HT1080 (cell line): Measurements from ENCODE around the gene EIF5. TPM values are rescaled to one million over a fixed set of nuclear protein-coding genes. Genes with fewer than 3 reads are reported as not detected.
"Not testable (repeated sequence)": the region's sequence is repeated elsewhere in the genome, so short reads cannot be mapped to it uniquely, and the experiment has no call there.

ENCODE experiments used
- DNase-seq: peaks from one replicate; pipeline ENCODE4 v3.0.0-alpha.2; 2015; ENCODE audit warnings: low read depth
- total RNA-seq: library from RNA; depleted of rRNA; stranded (reverse); fragments of >200 nt; shearing (Covaris generic); gene quantifications from 2 replicates; pipeline ENCODE4 v1.2.3, GENCODE V29; 2014

EIF5 gene
- total RNA-seq, 1 experiment from 2014 or later, result 288 TPM

- DNase-seq, result no peak
Observed at GRCh38 chr14:103332143-103332919, 1.7 kb upstream of the EIF5 start.

DNA sequence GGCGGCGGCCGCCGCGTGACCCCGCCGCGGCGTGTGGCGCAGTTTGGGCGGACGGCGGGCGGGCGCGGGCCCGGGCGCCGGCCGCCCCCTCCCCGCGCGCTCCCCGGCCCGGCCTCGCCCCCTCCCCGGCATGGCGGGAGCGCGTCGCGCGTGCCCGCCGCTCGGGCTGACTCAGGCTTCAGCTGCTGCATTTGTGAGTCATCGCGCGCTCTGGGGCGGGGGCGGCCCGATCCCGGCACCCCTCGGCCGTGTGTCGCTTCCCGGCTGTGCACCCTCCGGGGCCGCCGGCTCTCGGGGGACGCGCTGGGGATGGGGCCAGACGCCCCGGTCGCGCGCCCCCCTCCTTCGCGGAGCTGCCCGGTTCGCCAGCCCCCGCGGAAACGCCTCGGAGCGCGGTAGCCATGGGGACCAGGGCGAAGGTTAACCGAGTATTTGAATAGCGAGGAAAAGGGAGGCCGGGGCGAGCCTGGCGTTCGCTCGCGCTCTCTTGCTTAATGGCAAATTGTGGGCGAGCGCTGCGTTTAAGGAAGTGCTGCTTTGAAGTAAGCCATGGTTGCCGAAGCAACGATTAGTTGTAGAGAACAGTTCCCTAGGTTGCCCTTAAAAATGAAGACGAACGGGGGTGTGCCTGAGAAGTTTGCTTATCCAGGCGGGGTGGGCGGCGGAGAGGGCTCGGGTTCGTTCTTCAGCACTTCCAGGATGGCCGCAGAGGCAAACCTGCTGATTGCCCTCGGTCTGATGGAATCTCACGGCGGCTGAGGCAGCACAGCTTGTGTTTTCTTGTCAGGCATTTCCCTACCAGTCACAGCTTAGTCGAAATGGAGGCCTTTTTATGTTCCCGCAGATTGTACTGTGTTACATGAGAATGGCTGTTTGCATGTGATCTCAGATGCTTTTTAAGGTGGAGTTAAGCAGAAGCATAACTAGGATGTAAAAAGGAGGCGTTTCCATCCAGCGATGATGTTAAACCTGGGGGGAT, 896 bp downstream of the EIF5 start:
- peak; percentile 65 for DNase-seq

DNA sequence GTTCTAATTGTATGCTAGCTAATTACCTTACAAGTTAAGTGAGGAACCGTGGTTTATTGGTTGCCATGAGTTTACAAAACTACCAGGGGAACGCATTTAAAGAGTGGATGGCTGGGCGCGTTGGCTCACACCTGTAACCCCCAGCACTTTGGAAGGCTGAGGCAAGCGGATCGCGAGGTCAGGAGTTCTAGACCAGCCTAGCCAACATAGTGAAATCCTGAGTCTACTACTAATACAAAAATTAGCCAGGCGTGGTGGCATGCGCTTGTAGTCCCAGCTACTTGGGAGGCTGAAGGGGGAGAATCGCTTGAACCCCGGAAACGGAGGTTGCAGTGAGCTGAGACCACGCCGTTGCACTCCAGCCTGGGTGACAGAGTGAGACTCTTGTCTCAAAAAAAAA, 2.2 kb downstream of the EIF5 start:
- DNase-seq, result no peak

DNA sequence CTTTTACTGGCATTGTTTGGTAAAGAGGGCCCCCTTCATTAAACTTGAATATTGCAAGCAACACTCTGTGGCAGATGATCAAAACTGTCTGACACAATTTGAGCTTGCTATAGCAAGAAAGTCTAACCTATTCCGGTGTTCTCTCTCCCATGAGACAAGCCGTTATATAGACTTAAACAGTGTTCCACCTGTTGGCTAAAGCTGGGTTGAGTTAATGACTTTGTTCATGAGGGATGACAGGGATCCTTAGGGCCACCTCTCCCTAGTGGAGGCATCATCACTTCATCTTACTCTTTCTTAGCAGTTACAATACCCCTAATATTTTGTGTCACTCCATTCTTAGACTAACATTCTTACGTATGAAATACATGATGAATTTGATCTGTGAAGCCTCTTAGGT, 3.8 kb downstream of the EIF5 start:
- no peak for DNase-seq

GRCh38 chr14:103339561-103339960, 5.5 kb downstream of the EIF5 start:
- DNase-seq, result no peak

DNA sequence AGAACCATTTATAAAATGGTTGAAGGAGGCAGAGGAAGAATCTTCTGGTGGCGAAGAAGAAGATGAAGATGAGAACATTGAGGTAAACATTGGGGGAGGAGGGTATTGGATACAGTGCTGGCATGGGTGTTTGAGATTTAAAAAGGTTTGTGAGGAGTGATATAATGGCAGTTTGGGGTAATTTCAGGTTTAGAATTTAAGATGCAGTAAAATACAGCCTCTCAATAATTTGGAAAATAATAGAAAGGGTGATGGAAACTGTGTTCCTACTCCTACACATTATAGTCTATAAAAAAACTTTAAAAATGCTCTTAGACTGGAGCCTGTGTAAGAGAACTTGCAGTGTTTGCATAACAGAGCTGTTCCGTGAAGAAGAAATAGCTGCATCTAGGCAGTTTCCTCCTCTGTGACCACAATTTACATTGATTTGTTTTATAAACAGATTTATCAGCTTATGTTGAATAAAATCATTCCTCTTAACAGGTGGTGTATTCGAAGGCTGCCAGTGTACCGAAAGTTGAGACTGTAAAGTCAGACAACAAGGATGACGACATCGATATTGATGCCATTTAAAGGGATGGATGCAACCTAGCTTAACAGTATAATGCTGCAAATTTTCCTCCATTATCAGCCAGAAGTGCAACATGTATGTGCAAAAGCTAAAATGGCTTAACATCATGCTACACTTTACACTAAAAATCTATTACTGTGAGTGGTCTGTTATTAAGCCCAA, 6.6 kb downstream of the EIF5 start:
- DNase-seq, result no peak

DNA sequence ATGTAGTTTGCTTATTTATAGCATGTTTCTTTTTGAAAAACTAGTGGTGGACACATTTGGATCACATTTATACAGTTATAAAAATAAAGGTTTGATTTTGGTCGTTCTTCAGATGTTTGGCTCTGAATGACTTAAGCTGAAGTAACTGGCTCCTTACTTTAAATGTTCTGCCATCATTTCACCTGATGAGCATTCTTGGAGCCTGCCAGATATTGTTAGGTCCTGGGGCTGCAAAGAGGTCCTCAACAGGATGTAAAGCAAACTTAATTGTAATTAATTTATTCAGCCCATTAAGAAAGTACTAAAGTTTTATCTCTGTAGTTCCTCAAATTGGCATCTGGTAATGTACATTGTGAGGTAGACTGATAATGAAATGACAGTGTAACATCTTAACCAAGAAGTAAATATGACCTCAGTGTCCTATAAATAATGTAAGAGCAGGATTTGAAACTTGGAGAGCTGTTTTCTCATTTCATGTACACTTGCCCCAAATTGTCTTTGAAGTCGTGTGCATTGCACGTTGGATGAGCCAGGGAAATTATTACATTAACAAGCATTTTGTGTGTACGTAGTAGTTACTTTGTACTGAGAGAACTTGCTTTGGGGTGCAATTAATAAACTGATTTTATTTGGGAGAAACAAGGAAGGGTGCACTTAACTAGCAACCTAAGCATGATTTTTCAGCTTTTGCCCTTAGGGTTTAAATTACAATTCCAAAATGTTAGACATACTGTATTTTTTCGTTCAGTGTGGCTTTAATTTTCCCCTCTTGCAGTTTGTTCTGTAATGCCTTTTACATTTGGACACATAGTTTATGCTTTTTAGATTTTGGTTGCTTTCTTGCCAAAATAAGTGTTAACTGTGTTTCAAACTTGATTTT, 7.5 kb downstream of the EIF5 start:
- no peak for DNase-seq

DNA sequence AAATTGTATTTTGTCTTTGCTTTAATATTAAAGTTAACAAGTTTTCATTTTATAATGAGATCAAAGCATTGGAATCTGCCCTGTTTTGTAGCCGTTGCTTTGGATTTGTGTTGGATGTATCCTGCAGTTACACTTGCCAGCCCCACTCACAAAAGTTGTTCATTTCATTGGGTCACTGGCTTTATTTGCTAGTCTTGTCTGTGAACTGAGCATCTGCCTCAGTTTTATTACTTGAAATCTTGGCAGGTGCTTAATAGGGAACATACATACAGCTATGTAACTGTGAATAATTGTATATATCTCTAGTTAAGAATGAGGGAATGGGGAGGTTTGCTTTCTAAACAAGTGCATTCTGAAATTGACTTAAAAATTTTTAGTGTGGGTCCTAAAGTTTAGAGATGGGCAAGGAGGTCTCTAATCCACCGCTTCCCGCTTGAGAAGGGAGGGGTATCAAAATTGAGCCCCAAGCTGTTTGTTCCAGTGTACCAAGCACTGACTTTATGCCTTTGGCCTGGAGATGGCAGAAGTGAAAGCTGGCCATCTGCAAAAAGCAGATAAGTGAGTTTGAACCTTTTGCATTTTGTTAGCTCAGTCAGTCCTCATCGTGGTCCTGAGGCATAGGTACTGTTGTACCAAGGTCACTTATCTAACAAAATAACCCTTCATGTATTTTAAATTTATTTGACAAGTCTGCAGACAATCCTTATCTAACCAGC, 9.3 kb downstream of the EIF5 start:
- DNase-seq, result no peak

DNA sequence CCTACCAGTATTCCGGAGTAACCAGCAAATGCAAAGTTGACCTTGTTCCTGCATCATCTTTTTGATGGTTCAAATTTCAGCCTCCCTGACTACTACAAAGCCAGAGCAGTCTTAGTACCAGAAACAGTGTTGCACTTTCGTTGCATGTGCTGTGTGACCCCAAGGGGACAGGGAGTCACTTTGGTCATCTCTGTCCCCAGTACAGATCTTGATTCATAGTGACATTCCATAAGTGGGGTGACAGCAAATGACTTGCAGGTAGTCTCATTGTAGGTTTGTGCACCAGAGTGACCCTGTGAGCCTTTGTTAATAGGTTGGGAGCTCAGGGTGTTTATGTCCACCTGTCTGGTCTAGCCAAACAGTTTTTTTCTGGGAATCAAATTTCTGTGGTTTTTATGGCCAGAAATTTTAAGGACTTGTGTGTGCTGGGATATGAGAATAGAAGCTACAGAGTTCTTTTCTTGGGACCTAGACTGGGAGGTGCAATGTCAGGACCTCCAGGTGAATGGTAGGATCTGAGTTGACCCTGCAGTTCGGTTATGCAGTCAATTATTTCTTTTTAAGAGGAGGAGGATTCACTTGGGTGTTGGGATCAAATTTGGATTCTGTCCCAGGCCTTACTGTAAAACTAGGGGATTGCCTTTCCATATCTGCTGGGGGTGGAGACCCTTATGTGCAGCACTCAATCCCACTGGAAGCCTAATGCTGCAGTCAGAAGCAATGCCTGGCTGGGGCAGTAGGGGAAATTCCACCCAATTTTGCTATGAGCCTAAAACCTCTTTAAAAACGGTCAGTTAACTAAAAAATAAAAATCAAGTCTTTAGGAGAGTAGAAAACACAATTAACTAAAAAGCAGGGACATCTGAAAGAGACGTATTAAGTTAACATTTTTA, 10.1 kb downstream of the EIF5 start:
- DNase-seq, result no peak

- DNase-seq, result no peak
Observed at GRCh38 chr14:103346286-103346685, 12.2 kb downstream of the EIF5 start.

DNA sequence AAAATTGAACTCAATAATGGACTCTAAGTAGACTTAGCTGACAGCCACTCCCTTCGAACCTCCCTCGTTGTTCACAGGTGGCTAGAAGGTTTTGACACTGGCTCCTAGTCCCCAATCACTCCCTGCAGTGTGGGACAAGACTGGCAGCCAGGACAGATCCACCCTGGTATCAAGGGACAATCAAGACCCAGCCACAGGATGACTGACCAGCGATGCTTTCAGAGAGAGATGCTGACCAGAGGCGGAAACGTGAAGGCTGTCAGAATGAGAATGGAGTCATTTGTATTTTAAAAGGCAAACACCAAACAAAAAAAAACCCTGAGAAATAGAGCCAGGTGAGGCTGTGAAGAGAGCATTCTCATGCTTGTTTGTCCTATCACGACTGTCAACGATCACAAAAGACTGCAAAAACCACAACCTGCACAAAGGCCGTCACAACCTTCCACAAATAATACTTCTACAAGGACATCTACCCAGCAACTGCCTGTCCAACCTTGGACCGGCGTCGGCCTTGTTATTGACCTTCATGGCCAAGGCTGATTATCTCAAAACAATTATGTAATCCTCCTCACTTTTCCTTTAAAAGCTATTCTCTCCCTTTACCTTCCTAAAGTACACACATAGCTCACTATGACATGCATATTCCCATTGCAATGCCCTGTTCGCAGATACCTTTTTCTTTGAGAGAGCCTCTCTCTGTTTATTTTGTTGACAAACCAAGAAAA, 13.2 kb downstream of the EIF5 start:
- DNase-seq, result no peak

DNA sequence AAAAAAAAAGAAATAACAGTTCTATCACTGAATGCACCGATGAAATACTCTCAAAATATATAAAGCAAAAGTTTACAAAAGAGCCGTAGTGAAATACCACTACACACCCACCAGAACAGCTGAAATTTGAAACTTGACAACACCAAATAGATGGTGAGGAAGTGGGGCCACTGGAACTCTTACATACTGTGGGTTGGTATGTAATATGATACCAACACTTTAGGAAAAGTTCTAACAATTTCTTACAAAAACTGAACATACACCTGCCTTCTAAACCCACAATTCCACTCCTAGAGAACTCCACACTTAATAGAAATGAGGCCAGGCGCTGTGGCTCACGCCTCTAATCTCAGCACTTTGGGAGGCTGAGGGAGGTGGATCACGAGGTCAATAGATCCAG, 14.1 kb downstream of the EIF5 start:
- DNase-seq, result no peak

DNA sequence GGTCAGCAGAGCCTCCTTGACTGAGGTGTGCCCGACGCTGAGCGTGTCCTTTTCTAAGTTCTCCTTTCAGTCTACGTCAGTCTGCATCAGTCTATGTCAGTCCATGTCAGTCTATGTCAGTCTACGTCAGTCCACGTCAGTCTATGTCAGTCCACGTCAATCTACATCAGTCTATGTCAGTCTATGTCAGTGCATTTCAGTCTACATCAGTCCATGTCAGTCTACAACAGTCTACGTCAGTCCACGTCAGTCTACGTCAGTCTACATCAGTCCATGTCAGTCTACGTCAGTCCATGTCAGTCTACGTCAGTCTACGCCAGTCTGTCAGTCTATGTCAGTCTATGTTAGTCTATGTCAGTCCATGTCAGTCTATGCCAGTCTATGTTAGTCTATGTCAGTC, 15.9 kb downstream of the EIF5 start:
- no peak for DNase-seq

GRCh38 chr14:103353362-103353761, 19.3 kb downstream of the EIF5 start:
- no peak for DNase-seq

DNA sequence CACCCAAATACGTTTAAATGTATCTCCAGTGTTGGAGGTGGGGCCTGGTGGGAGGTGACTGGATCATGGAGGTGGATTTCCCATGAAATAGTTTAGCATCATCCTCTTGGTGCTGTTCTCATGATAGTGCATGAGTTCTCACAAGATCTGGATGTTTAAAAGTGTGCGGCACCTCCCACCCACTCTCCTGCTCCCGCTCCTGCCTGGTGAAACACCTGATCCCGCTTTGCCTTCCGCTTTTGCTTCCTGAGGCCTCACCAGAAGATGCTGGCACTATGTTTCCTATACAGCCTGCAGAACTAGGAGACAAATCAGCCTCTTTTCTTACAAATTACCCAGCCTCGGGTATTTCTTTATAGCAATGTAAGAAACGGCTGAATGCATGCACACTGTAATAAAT, 20.1 kb downstream of the EIF5 start:
- DNase-seq, result no peak

GRCh38 chr14:103356024-103356682, 22.1 kb downstream of the EIF5 start:
- DNase-seq, result no peak

DNA sequence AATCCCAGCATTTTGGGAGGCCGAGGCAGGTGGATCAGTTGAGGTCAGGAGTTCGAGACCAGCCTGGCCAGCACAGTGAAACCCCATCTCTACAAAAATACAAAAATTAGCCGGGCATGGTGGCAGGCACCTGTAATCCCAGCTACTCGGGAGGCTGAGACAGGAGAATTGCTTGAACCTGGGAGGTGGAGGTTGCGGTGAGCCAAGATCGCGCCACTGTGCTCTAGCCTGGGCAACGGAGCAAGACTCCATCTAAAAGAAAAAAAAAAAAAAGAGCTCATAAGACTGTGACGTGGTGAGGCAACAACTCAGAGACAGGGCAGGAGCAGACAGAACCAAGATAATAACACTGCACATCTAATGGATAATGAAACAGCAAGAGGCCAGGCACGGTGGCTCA, 23.5 kb downstream of the EIF5 start:
- not testable (repeated sequence) for DNase-seq

DNA sequence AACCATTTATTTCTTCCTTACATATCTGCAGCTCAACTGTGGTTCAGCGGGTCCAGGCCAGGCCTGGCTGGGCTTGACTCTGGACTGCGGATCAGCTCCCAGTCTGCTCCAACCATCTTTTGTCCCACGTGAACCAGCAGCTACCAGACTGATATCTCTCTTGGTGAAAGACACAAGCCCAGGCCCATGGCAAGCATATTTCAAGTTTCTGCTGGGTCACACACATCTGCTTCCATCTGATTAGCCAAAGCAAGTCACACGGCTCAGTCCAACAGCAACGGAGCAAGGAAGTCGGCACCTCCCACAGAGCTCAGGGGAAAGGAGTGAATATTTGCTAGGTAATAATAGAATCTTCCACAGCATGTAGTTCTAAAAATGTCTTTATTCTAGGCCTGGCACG, 26.5 kb downstream of the EIF5 start:
- no peak for DNase-seq
